Forelimb muscle (tissue), 1 donor: ENCODE measurements around the gene SETX. TPM values are rescaled to one million over a fixed set of nuclear protein-coding genes. Genes with fewer than 3 reads are reported as not detected.
A peak's percentile ranks its signal among the peaks of the same experiment; 100 is the strongest.

ENCODE experiments used
- DNase-seq: peaks from one replicate; pipeline ENCODE4 v3.0.0-alpha.2; 2013; ENCODE audit warnings: low read depth
- polyA plus RNA-seq: library from polyadenylated mRNA; unstranded; fragments of 120-200 nt; gene quantifications from one replicate; pipeline ENCODE4 v1.2.1, GENCODE V29; 2013; ENCODE audit not compliant: insufficient read length

The SETX gene
- polyA plus RNA-seq, 1 donor, result 28.5 TPM

- peak; percentile 36 for DNase-seq
These were observed 140.7 kb downstream of the SETX start for GRCh38 chr9:132214027-132214622.

DNA sequence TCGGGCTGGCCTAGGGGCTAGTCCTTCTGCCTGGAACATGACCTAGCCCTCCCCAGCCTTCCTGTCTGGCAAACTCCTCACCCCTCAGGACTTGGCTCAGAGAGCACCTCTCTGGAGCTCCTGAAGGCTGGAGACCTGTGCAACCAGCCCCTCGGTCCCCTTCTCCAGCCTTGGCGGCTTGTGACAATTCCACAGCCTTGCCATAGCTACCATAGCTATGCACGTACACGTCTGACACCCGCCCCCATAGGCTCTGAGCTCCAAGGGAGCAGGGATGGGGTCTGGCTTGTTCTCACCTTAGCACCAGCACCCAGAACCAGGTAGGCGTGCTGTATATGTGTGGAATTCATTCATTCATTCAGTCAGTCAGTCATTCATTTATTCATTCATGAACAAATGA lies 143.2 kb downstream of the SETX start:
- no peak for DNase-seq

Other genes starting within 250 kb of the SETX start
- gene NTNG2, start 192.9 kb downstream of the SETX start, polyA plus RNA-seq, result 0.25 TPM
- 9.7 TPM for gene TTF1, start 51.9 kb upstream of the SETX start, polyA plus RNA-seq
- not detected for gene CFAP77, start 55.2 kb upstream of the SETX start, polyA plus RNA-seq
- gene BARHL1, start 227.6 kb upstream of the SETX start, polyA plus RNA-seq, result not detected